A549 (cell line): ENCODE results near the gene CFAP92. TPM values are rescaled to one million over a fixed set of nuclear protein-coding genes. Genes with fewer than 3 reads are reported as not detected.
A peak's percentile ranks its signal among the peaks of the same experiment; 100 is the strongest.
"Not testable (repeated sequence)": the region's sequence is repeated elsewhere in the genome, so short reads cannot be mapped to it uniquely, and the experiment has no call there.

Experiments
- ATAC-seq, 2 experiments: fragments of 200-7000 bp in 1 of 2; fragments of >200 bp in 1 of 2; cut with Nextera tagmentation in 1 of 2; cut with Tn5 transposase in 1 of 2; 3 replicates each; pipeline versions ENCODE4 v1.8.0 to v1.9.1; 2018 to 2020; ENCODE audit warnings: mild to moderate bottlenecking in 1 of 2, moderate library complexity in 1 of 2
- CTCF ChIA-PET: fragments of 300-600 bp; sonication (Branson Sonifier 250); formaldehyde crosslinking; extraction: SDS; loops from one replicate; lab custom pipeline; 2021; ENCODE audit warnings: antibody characterized with exemption, inconsistent platforms; lab: Yijun Ruan, JAX
- POLR2A ChIA-PET: fragments of 350-600 bp; formaldehyde crosslinking; extraction: SDS; loops from one replicate; lab custom pipeline; 2021; ENCODE audit warnings: antibody characterized with exemption, inconsistent platforms; lab: Yijun Ruan, JAX
- DNase-seq, 2 experiments: peaks; one replicate each; pipeline versions ENCODE4 v3.0.0 to v3.0.0-alpha.2; 2011 to 2016; ENCODE audit warnings: low read depth in 1 of 2, low spot score in 1 of 2
- FAIRE-seq: peaks from 2 replicates; lab custom pipeline; 2011; peaks lifted over from hg19 to GRCh38; lab: Jason Lieb, UNC
- H3K27ac ChIP-seq, 2 experiments: fragments of >200 bp; sonication (Bioruptor Twin); formaldehyde crosslinking; 3 replicates each; pipeline ENCODE4 v1.5.1; 2016 to 2017
- H3K4me1 ChIP-seq: fragments of >200 bp; sonication (Bioruptor Twin); formaldehyde crosslinking; 3 replicates; pipeline ENCODE4 v1.6.1; 2016
- H3K4me2 ChIP-seq: fragments of >200 bp; sonication (Bioruptor Twin); formaldehyde crosslinking; 3 replicates; pipeline ENCODE4 v1.6.1; 2016
- H3K4me3 ChIP-seq: fragments of >200 bp; sonication (Bioruptor Twin); formaldehyde crosslinking; 3 replicates; pipeline ENCODE4 v1.5.1; 2016
- H3K9me3 ChIP-seq: fragments of >200 bp; sonication (Bioruptor Twin); formaldehyde crosslinking; 3 replicates; pipeline ENCODE4 v1.6.1; 2016
- CTCF ChIP-seq: fragments of >200 bp; sonication (Bioruptor Twin); formaldehyde crosslinking; IDR thresholded peaks from 3 replicates; pipeline ENCODE4 v1.5.1; 2016
- EHMT2 ChIP-seq: fragments of 200-600 bp; sonication (generic); IDR thresholded peaks from 2 replicates; pipeline ENCODE4 v1.6.1; 2016; ENCODE audit warnings: antibody characterized with exemption, low read depth, mild to moderate bottlenecking, moderate library complexity
- HDAC2 ChIP-seq: fragments of 200-600 bp; sonication (generic); IDR thresholded peaks from 2 replicates; pipeline ENCODE4 v1.6.1; 2016
- JUNB ChIP-seq: fragments of >200 bp; sonication (Bioruptor Twin); formaldehyde crosslinking; IDR thresholded peaks from 2 replicates; pipeline ENCODE4 v1.6.1; 2016
- KDM1A ChIP-seq: fragments of 200-600 bp; sonication (generic); IDR thresholded peaks from 2 replicates; pipeline ENCODE4 v1.6.1; 2016; ENCODE audit warnings: low read depth, mild to moderate bottlenecking
- MAFK ChIP-seq: fragments of 450-650 bp; IDR thresholded peaks from 2 replicates; pipeline ENCODE4 v1.6.1; 2014; ENCODE audit not compliant: partially characterized antibody
- NFE2L2 ChIP-seq: fragments of 150-350 bp; conservative IDR thresholded peaks from 2 replicates; pipeline ENCODE4 v1.6.1; 2014; ENCODE audit warnings: low read length
- POLR2AphosphoS2 ChIP-seq: conservative IDR thresholded peaks from 2 replicates; pipeline ENCODE4 v1.6.1; 2012; ENCODE audit warnings: low read length, improper control_type of control experiment, inconsistent platforms
- RAD21 ChIP-seq, 2 experiments: fragments of >200 bp in 1 of 2; sonication (Bioruptor Twin) in 1 of 2; formaldehyde crosslinking in 1 of 2; IDR thresholded peaks in 1 of 2; conservative IDR thresholded peaks in 1 of 2; 2 replicates in 1 of 2; 3 replicates in 1 of 2; pipeline ENCODE4 v1.6.1; 2012 to 2018; ENCODE audit warnings: inconsistent platforms in 1 of 2
- RNF2 ChIP-seq: fragments of 200-600 bp; sonication (generic); IDR thresholded peaks from 2 replicates; pipeline ENCODE4 v1.6.1; 2016; ENCODE audit warnings: low read depth, mild to moderate bottlenecking, antibody characterized with exemption, moderate library complexity, borderline replicate concordance
- SREBF2 ChIP-seq: fragments of 450-650 bp; IDR thresholded peaks from 2 replicates; pipeline ENCODE4 v1.6.1; 2014; ENCODE audit warnings: mild to moderate bottlenecking, moderate library complexity
- TP53 ChIP-seq: fragments of 250-450 bp; sonication (Bioruptor Pico); IDR thresholded peaks from 2 replicates; pipeline ENCODE4 v1.5.0; 2021; ENCODE audit warnings: mild to moderate bottlenecking, moderate library complexity
- ZFP36 ChIP-seq: fragments of 450-650 bp; IDR thresholded peaks from 2 replicates; pipeline ENCODE4 v1.6.1; 2014; ENCODE audit warnings: borderline replicate concordance; ENCODE audit not compliant: partially characterized antibody
- ZNF302 ChIP-seq: fragments of 250-450 bp; sonication (Bioruptor Pico); IDR thresholded peaks from 2 replicates; pipeline ENCODE4 v1.9.0; 2021; ENCODE audit warnings: inconsistent platforms, mild to moderate bottlenecking, moderate library complexity
- WGBS: methylation state at CpG from one replicate; pipeline ENCODE4 v1.1.6; 2017; ENCODE audit errors: missing lambda C conversion rate; 5-methylcytosine and 5-hydroxymethylcytosine counted together
- polyA plus RNA-seq, 4 experiments: library from polyadenylated mRNA; depleted of rRNA in 3 of 4; stranded (reverse); fragments of >200 nt; fragmentation: RNase III in 1 of 4; extraction: RNeasy Plus Mini Kit Qiagen cat#74134 plus additional on column Dnase treatment in 1 of 4; gene quantifications; 2 replicates in 3 of 4; 3 replicates in 1 of 4; pipeline ENCODE4 v1.2.3, GENCODE V29; 2011 to 2017
- TF ChIP-seq, protein P1 (sequence below): IDR thresholded peaks from 2 replicates; pipeline ENCODE4 v1.6.1; 2012
- TF ChIP-seq, protein P2 (sequence below): fragments of 450-650 bp; IDR thresholded peaks from 2 replicates; pipeline ENCODE4 v1.6.1; 2014; ENCODE audit warnings: antibody characterized with exemption

Gene CFAP92
- polyA plus RNA-seq, 2 of the 4 experiments (the other 2 are of a cell fraction) = not detected

DNA sequence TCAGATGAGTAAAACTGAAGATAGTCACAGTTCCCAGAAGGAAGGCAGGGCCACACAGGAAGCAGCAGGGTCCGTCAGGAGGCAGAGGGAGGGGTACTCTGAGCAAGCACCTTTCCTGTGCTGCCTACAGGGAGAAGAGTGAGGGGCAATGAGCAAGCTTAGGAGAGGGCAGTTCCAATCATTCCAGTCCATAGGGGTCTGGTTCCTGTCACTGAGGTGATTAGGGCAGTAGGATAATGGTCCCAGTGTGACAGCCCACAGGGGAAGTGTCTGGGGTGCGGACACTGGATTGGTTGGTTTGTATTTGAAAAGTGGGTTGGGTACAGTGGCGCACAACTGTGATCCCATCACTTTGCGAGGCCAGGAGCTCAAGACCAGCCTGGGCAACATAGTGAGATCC lies 121.6 kb downstream of the CFAP92 start:
- CTCF ChIA-PET = interaction anchor here (1.0 kb wide), 1 partner anchor 26 kb away, joined by 3 read pairs; no protein-coding TSS in a partner anchor
- no peak for DNase-seq
- WGBS = 82% methylated on average over 4 of the region's 4 CpGs
- TF ChIP-seq SREBF2 = no peak
- TF ChIP-seq, protein P1, sequence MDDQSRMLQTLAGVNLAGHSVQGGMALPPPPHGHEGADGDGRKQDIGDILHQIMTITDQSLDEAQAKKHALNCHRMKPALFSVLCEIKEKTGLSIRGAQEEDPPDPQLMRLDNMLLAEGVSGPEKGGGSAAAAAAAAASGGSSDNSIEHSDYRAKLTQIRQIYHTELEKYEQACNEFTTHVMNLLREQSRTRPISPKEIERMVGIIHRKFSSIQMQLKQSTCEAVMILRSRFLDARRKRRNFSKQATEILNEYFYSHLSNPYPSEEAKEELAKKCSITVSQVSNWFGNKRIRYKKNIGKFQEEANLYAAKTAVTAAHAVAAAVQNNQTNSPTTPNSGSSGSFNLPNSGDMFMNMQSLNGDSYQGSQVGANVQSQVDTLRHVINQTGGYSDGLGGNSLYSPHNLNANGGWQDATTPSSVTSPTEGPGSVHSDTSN = no peak
- TF ChIP-seq NFE2L2 = no peak
- no peaks in the 10 kb centered on the region for H3K4me1 ChIP-seq
- no peak overlapping the region for H3K4me3 ChIP-seq
- POLR2A ChIA-PET = no interaction called here
- no peak for FAIRE-seq
- no peak overlapping the region for H3K27ac ChIP-seq
- H3K9me3 ChIP-seq = no peaks in the 10 kb centered on the region
- no peak for ATAC-seq
- no peak overlapping the region for H3K4me2 ChIP-seq

- ATAC-seq (no peak), FAIRE-seq (no peak), DNase-seq (no peak)
- TF ChIP-seq KDM1A (no peak), RNF2 (no peak), JUNB (no peak)
- TF ChIP-seq, protein P2, sequence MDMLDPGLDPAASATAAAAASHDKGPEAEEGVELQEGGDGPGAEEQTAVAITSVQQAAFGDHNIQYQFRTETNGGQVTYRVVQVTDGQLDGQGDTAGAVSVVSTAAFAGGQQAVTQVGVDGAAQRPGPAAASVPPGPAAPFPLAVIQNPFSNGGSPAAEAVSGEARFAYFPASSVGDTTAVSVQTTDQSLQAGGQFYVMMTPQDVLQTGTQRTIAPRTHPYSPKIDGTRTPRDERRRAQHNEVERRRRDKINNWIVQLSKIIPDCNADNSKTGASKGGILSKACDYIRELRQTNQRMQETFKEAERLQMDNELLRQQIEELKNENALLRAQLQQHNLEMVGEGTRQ = 0 out of 2 replicates have a peak, but pooled peaks have one; percentile 23
- no peaks in the 10 kb centered on the region for H3K9me3 ChIP-seq
- H3K27ac ChIP-seq = no peak overlapping the region
- POLR2A ChIA-PET = no interaction called here
- H3K4me2 ChIP-seq = no peak overlapping the region
- CTCF ChIA-PET = no interaction called here
- no peak overlapping the region for H3K4me3 ChIP-seq
- WGBS = 72% methylated on average over 3 of the region's 4 CpGs
- no peaks in the 10 kb centered on the region for H3K4me1 ChIP-seq
These were observed 123.5 kb downstream of the CFAP92 start for GRCh38 chr3:128870347-128870746.

GRCh38 chr3:128867200-128868125 lies 126.4 kb downstream of the CFAP92 start:
- POLR2A ChIA-PET = interaction anchor here (1.3 kb wide), 1 partner anchor 12 kb away, joined by 5 read pairs; the partner anchor contains the start of gene ACAD9
- CTCF ChIA-PET = no interaction called here
- DNase-seq (no peak), FAIRE-seq (no peak), ATAC-seq (no peak)
- 82% methylated on average over 4 of the region's 4 CpGs for WGBS
- H3K4me3 ChIP-seq = no peak overlapping the region
- H3K9me3 ChIP-seq = no peaks in the 10 kb centered on the region
- H3K4me1 ChIP-seq = no peaks in the 10 kb centered on the region
- TF ChIP-seq RAD21 (conservative IDR thresholded peaks at IDR 0.05 in 1 of 2, IDR thresholded peaks at IDR 0.05 in 1 of 2) (no peak), JUNB (no peak), MAFK (peak; percentile 93), CTCF (no peak), ZFP36 (peak; percentile 94), HDAC2 (no peak), ZNF302 (CRISPR knock-in tag) (no peak), POLR2AphosphoS2 (no peak), EHMT2 (no peak), TP53 (CRISPR knock-in tag) (no peak)
- TF ChIP-seq, protein P1 = no peak
- no peak overlapping the region for H3K27ac ChIP-seq
- no peak overlapping the region for H3K4me2 ChIP-seq

GRCh38 chr3:128864849-128865804 lies 128.7 kb downstream of the CFAP92 start:
- H3K4me2 ChIP-seq, DNase-seq, H3K4me1 ChIP-seq, ATAC-seq, POLR2A ChIA-PET, H3K4me3 ChIP-seq, H3K27ac ChIP-seq, FAIRE-seq: not testable (repeated sequence)
- CTCF ChIA-PET = interaction anchor here (1.0 kb wide), 1 partner anchor 11 kb away, joined by 7 read pairs; no protein-coding TSS in a partner anchor
- WGBS = 71% methylated on average over 17 of the region's 25 CpGs
- peaks cover 13% of the 10 kb centered on the region; the same call in 2 of the 3 replicates for H3K9me3 ChIP-seq
